Measurements from ENCODE around the gene LCN1.

LCN1 gene

GRCh38 chr9:135567311-135567710 is 46.1 kb downstream of the LCN1 start:
- no peak for DNase-seq (ENCODE audit: low read depth, low spot score)

GRCh38 chr9:135568026-135568425 is 46.8 kb downstream of the LCN1 start:
- DNase-seq (ENCODE audit: low read depth, low spot score), result no peak

GRCh38 chr9:135570456-135570855 is 49.2 kb downstream of the LCN1 start:
- no peak for DNase-seq (ENCODE audit: low read depth, low spot score)

- DNase-seq (ENCODE audit: low read depth, low spot score), result no peak
These were observed 51.0 kb downstream of the LCN1 start for GRCh38 chr9:135572233-135572632.

DNA sequence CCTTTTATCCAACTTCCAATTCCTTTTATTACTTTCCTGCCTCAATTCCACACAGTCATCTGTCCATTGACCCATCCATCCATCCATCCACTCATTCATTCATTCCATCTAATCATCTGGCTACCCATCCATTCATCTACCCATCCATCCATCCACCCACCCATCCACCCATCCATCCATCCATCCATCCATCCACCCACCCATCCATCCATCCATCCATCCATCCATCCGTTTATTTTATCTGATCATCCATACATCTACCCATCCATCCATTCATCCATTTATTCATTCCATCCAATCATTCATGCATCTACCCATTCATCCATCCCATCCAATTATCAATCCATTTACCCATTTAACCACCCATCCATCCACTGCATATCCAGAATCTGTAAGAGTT is 51.9 kb downstream of the LCN1 start:
- no peak for DNase-seq (ENCODE audit: low read depth, low spot score)

- no peak for DNase-seq (ENCODE audit: low read depth, low spot score)
These were observed 53.1 kb downstream of the LCN1 start for GRCh38 chr9:135574331-135574730.

- DNase-seq (ENCODE audit: low read depth, low spot score), result no peak
These were observed 53.7 kb downstream of the LCN1 start for GRCh38 chr9:135574943-135575342.

All from activated naive CD8-positive, alpha-beta T cell treated with anti-CD3 and anti-CD28 coated beads, Interleukin-2, amount 50 U/mL, for 16 hours (primary cell).